Liver (tissue), 9 donors: ENCODE data around the gene FLOT2. TPM values are rescaled to one million over a fixed set of nuclear protein-coding genes. Genes with fewer than 3 reads are reported as not detected.

Experiments
- DNase-seq: peaks from one replicate; pipeline ENCODE4 v3.0.0-alpha.2; 2017; ENCODE audit warnings: low spot score
- H3K27ac ChIP-seq, 2 donors: one replicate each; pipeline ENCODE4 v1.7.0; 2013; ENCODE audit warnings: inconsistent platforms in 2 of 2, low read length in 2 of 2, control low read depth in 1 of 2, low read depth in 1 of 2, mild to moderate bottlenecking in 1 of 2
- H3K27me3 ChIP-seq, 4 donors: one replicate each; pipeline versions ENCODE4 v1.6.1 to v1.7.0; 2013; ENCODE audit warnings: low read length in 3 of 4, inconsistent platforms in 1 of 4, mild to moderate bottlenecking in 1 of 4, moderate library complexity in 1 of 4; ENCODE audit not compliant: control insufficient read depth in 4 of 4, insufficient read depth in 4 of 4
- H3K36me3 ChIP-seq, 4 donors: one replicate each; pipeline versions ENCODE4 v1.6.1 to v1.7.0; 2013; ENCODE audit warnings: low read length in 3 of 4, mild to moderate bottlenecking in 3 of 4, low read depth in 1 of 4, moderate library complexity in 1 of 4; ENCODE audit not compliant: control insufficient read depth in 4 of 4, insufficient read depth in 3 of 4
- H3K4me1 ChIP-seq, 4 donors: one replicate each; pipeline versions ENCODE4 v1.6.1 to v1.7.0; 2013; ENCODE audit warnings: low read length in 3 of 4, mild to moderate bottlenecking in 3 of 4, moderate library complexity in 1 of 4; ENCODE audit not compliant: control insufficient read depth in 4 of 4, insufficient read depth in 4 of 4
- H3K4me3 ChIP-seq, 3 donors: one replicate each; pipeline versions ENCODE4 v1.6.1 to v1.7.0; 2013; ENCODE audit warnings: low read length in 3 of 3, control low read depth in 1 of 3, low read depth in 1 of 3, mild to moderate bottlenecking in 1 of 3
- H3K9ac ChIP-seq, 2 donors: one replicate each; pipeline ENCODE4 v1.7.0; 2013; ENCODE audit warnings: low read length in 2 of 2, mild to moderate bottlenecking in 2 of 2, moderate library complexity in 2 of 2, control low read depth in 1 of 2, low read depth in 1 of 2
- H3K9me3 ChIP-seq, 4 donors: one replicate each; pipeline versions ENCODE4 v1.6.1 to v1.7.0; 2013; ENCODE audit warnings: low read length in 3 of 4; ENCODE audit not compliant: control insufficient read depth in 4 of 4
- EGR1 ChIP-seq, 2 donors: IDR thresholded peaks; 2 replicates each; pipeline ENCODE4 v1.6.1; 2016 to 2018; ENCODE audit warnings: antibody characterized with exemption in 2 of 2, low read depth in 2 of 2
- FOXA1 ChIP-seq: IDR thresholded peaks from 2 replicates; pipeline ENCODE4 v1.6.1; 2016; ENCODE audit warnings: antibody characterized with exemption
- GABPA ChIP-seq, 2 donors: IDR thresholded peaks in 1 of 2; conservative IDR thresholded peaks in 1 of 2; 2 replicates each; pipeline ENCODE4 v1.6.1; 2016; ENCODE audit warnings: antibody characterized with exemption in 2 of 2, mild to moderate bottlenecking in 1 of 2, moderate library complexity in 1 of 2
- HNF4G ChIP-seq: IDR thresholded peaks from 2 replicates; pipeline ENCODE4 v1.6.1; 2016; ENCODE audit warnings: antibody characterized with exemption
- JUND ChIP-seq, 2 donors: IDR thresholded peaks; 2 replicates each; pipeline ENCODE4 v1.6.1; 2016; ENCODE audit warnings: antibody characterized with exemption in 2 of 2
- MAX ChIP-seq: IDR thresholded peaks from 2 replicates; pipeline ENCODE4 v1.6.1; 2016; ENCODE audit warnings: antibody characterized with exemption
- NR2F2 ChIP-seq: IDR thresholded peaks from 2 replicates; pipeline ENCODE4 v1.6.1; 2016; ENCODE audit warnings: antibody characterized with exemption
- RAD21 ChIP-seq, 2 donors: IDR thresholded peaks; 2 replicates each; pipeline ENCODE4 v1.6.1; 2016; ENCODE audit warnings: antibody characterized with exemption in 2 of 2, mild to moderate bottlenecking in 2 of 2
- RXRA ChIP-seq, 2 donors: IDR thresholded peaks; 2 replicates each; pipeline ENCODE4 v1.6.1; 2017 to 2018; ENCODE audit warnings: antibody characterized with exemption in 2 of 2, mild to moderate bottlenecking in 1 of 2
- SP1 ChIP-seq: IDR thresholded peaks from 2 replicates; pipeline ENCODE4 v1.6.1; 2018; ENCODE audit warnings: antibody characterized with exemption, mild to moderate bottlenecking
- TAF1 ChIP-seq: conservative IDR thresholded peaks from 2 replicates; pipeline ENCODE4 v1.6.1; 2016; ENCODE audit warnings: antibody characterized with exemption, mild to moderate bottlenecking
- YY1 ChIP-seq: IDR thresholded peaks from 2 replicates; pipeline ENCODE4 v1.6.1; 2016; ENCODE audit warnings: antibody characterized with exemption, mild to moderate bottlenecking
- WGBS: extraction: QIAGEN DNeasy Blood & Tissue Kit; methylation state at CpG from one replicate; pipeline ENCODE4 v1.1.7; 2013; 5-methylcytosine and 5-hydroxymethylcytosine counted together
- polyA plus RNA-seq, 2 donors: library from polyadenylated mRNA; stranded (reverse) in 1 of 2; unstranded in 1 of 2; fragments of 200-250 nt in 1 of 2; fragments of >200 nt in 1 of 2; fragmentation: Nextera tagmentation in 1 of 2; extraction: Ambion mirVana in 1 of 2; gene quantifications; one replicate each; pipeline versions ENCODE4 v1.2.1 to v1.2.3, GENCODE V29; 2013 to 2015
- total RNA-seq, 2 donors: library from RNA; depleted of rRNA; stranded (reverse); fragments of >200 nt; gene quantifications; one replicate each; pipeline ENCODE4 v1.2.3, GENCODE V29; 2014
- TF ChIP-seq, protein P1 (sequence below): IDR thresholded peaks from 2 replicates; pipeline ENCODE4 v1.6.1; 2016; ENCODE audit warnings: antibody characterized with exemption, mild to moderate bottlenecking
- TF ChIP-seq, protein P2 (sequence below): IDR thresholded peaks from 2 replicates; pipeline ENCODE4 v1.6.1; 2016; ENCODE audit warnings: antibody characterized with exemption
- donor health status: healthy.
- donor health status: healthy.
- donor health status: healthy.
- donor health status: healthy.
- donor health status: healthy.

FLOT2 gene
- total and polyA plus RNA-seq, 4 donors, result 61.6 to 100 (median 69.4) TPM

GRCh38 chr17:28867276-28867675, 30.3 kb downstream of the FLOT2 start (continued):
- TF ChIP-seq, protein P1, sequence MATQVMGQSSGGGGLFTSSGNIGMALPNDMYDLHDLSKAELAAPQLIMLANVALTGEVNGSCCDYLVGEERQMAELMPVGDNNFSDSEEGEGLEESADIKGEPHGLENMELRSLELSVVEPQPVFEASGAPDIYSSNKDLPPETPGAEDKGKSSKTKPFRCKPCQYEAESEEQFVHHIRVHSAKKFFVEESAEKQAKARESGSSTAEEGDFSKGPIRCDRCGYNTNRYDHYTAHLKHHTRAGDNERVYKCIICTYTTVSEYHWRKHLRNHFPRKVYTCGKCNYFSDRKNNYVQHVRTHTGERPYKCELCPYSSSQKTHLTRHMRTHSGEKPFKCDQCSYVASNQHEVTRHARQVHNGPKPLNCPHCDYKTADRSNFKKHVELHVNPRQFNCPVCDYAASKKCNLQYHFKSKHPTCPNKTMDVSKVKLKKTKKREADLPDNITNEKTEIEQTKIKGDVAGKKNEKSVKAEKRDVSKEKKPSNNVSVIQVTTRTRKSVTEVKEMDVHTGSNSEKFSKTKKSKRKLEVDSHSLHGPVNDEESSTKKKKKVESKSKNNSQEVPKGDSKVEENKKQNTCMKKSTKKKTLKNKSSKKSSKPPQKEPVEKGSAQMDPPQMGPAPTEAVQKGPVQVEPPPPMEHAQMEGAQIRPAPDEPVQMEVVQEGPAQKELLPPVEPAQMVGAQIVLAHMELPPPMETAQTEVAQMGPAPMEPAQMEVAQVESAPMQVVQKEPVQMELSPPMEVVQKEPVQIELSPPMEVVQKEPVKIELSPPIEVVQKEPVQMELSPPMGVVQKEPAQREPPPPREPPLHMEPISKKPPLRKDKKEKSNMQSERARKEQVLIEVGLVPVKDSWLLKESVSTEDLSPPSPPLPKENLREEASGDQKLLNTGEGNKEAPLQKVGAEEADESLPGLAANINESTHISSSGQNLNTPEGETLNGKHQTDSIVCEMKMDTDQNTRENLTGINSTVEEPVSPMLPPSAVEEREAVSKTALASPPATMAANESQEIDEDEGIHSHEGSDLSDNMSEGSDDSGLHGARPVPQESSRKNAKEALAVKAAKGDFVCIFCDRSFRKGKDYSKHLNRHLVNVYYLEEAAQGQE, result no peak

GRCh38 chr17:28865946-28866752, 31.4 kb downstream of the FLOT2 start:
- 93% methylated on average over 13 of the region's 13 CpGs for WGBS
- H3K27ac ChIP-seq, result no peak overlapping the region
- TF ChIP-seq RAD21 (IDR thresholded peaks at IDR 0.05), result no peak
- no peak for TF ChIP-seq MAX
- no peak for TF ChIP-seq FOXA1
- no peak for TF ChIP-seq HNF4G
- no peak for TF ChIP-seq NR2F2
- no peak for TF ChIP-seq RXRA (IDR thresholded peaks at IDR 0.05)
- TF ChIP-seq, protein P2, sequence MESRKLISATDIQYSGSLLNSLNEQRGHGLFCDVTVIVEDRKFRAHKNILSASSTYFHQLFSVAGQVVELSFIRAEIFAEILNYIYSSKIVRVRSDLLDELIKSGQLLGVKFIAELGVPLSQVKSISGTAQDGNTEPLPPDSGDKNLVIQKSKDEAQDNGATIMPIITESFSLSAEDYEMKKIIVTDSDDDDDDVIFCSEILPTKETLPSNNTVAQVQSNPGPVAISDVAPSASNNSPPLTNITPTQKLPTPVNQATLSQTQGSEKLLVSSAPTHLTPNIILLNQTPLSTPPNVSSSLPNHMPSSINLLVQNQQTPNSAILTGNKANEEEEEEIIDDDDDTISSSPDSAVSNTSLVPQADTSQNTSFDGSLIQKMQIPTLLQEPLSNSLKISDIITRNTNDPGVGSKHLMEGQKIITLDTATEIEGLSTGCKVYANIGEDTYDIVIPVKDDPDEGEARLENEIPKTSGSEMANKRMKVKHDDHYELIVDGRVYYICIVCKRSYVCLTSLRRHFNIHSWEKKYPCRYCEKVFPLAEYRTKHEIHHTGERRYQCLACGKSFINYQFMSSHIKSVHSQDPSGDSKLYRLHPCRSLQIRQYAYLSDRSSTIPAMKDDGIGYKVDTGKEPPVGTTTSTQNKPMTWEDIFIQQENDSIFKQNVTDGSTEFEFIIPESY, result no peak
- no peak for TF ChIP-seq SP1
- TF ChIP-seq YY1, result no peak
- TF ChIP-seq TAF1, result no peak
- TF ChIP-seq GABPA (IDR thresholded peaks at IDR 0.05 in 1 of 2, conservative IDR thresholded peaks at IDR 0.05 in 1 of 2), result no peak
- TF ChIP-seq JUND (IDR thresholded peaks at IDR 0.05), result no peak
- no peak for TF ChIP-seq EGR1 (IDR thresholded peaks at IDR 0.05; ENCODE audit: low read depth in 2 of 2)

More at GRCh38 chr17:28865946-28866752, 31.4 kb downstream of the FLOT2 start:
- peak; percentile 44 for DNase-seq
- Histone ChIP-seq H3K9me3 (no peaks in the 10 kb centered on the region), H3K4me3 (no peak overlapping the region), H3K4me1 (no peaks in the 10 kb centered on the region), H3K27me3 (no peaks in the 10 kb centered on the region), H3K36me3 (peaks cover 0 to 5% (median 0%) of the 10 kb centered on the region in 4 donors), H3K9ac (no peak overlapping the region)
